ENCODE measurements around the gene FHAD1. TPM values are rescaled to one million over a fixed set of nuclear protein-coding genes. Genes with fewer than 3 reads are reported as not detected.

The FHAD1 gene
- total and polyA plus RNA-seq, 4 donors: under 0.01 to 0.13 (median 0.05) TPM; not detected in 1

DNA sequence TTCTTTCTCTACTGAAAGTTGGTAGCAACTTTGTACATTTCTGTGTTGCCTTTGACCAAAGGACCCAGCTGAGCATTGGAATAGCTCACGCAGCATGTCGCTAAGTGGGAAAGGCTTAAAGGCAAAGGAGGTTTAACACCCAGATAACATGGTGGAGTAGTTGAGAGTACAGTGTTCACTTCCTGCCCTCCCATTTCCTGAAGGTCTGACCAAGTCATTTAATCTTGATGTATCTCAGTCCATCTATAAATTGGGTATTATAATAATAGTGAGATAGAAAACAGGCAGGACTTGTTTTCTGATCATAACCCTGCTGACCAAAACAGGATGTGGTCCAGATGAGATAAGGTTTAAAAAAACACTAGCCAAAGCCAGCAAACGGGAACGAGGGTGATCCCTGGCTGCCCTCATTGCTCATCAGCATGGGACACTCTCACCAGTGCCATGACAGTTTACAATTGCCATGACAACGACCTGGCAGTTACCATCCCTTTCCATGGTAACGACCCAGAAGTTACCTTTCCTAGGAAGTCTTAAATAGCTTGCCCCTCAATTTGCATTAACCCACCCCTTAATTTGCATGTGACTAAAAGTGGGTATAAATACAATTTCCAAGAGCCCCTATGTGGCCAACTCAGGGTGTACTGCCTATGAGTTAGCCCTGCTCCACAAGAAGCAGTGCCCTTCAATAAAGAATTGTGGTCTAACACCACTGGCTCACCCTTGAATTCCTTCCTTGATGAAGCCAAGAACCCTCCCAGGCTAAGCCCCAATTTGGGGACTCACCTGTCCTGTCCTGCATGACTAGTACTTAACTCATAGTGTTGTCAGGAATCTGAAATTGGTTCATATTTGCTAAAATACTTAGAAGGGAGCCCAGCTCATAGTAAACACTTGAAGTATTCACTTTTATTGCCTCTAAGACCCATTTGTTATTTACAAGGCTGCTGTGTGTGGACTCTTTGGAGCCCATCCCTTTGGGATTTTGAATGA is 28.4 kb upstream of the FHAD1 start:
- no peak for DNase-seq (ENCODE audit: low spot score)
- H3K36me3 ChIP-seq (ENCODE audit: control insufficient read depth in 4 of 4, insufficient read depth in 3 of 4, low read depth in 1 of 4, low read length in 3 of 4): no peaks in the 10 kb centered on the region
- no peaks in the 10 kb centered on the region for H3K4me1 ChIP-seq (ENCODE audit: control insufficient read depth in 4 of 4, insufficient read depth in 4 of 4, low read length in 3 of 4)
- 53% methylated on average over 6 of the region's 6 CpGs for WGBS
- TF ChIP-seq YY1 (IDR thresholded peaks at IDR 0.05): no peak
- TF ChIP-seq, protein P1, sequence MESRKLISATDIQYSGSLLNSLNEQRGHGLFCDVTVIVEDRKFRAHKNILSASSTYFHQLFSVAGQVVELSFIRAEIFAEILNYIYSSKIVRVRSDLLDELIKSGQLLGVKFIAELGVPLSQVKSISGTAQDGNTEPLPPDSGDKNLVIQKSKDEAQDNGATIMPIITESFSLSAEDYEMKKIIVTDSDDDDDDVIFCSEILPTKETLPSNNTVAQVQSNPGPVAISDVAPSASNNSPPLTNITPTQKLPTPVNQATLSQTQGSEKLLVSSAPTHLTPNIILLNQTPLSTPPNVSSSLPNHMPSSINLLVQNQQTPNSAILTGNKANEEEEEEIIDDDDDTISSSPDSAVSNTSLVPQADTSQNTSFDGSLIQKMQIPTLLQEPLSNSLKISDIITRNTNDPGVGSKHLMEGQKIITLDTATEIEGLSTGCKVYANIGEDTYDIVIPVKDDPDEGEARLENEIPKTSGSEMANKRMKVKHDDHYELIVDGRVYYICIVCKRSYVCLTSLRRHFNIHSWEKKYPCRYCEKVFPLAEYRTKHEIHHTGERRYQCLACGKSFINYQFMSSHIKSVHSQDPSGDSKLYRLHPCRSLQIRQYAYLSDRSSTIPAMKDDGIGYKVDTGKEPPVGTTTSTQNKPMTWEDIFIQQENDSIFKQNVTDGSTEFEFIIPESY (IDR thresholded peaks at IDR 0.05): no peak
- TF ChIP-seq NR2F2 (IDR thresholded peaks at IDR 0.05): peak; percentile 75
- no peak for TF ChIP-seq HNF4G (IDR thresholded peaks at IDR 0.05)
- TF ChIP-seq RXRA (IDR thresholded peaks at IDR 0.05): peak in 1 of 2 donors; percentile 8
- no peak for TF ChIP-seq EGR1 (IDR thresholded peaks at IDR 0.05; ENCODE audit: low read depth in 2 of 2)
- TF ChIP-seq, protein P2, sequence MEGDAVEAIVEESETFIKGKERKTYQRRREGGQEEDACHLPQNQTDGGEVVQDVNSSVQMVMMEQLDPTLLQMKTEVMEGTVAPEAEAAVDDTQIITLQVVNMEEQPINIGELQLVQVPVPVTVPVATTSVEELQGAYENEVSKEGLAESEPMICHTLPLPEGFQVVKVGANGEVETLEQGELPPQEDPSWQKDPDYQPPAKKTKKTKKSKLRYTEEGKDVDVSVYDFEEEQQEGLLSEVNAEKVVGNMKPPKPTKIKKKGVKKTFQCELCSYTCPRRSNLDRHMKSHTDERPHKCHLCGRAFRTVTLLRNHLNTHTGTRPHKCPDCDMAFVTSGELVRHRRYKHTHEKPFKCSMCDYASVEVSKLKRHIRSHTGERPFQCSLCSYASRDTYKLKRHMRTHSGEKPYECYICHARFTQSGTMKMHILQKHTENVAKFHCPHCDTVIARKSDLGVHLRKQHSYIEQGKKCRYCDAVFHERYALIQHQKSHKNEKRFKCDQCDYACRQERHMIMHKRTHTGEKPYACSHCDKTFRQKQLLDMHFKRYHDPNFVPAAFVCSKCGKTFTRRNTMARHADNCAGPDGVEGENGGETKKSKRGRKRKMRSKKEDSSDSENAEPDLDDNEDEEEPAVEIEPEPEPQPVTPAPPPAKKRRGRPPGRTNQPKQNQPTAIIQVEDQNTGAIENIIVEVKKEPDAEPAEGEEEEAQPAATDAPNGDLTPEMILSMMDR (IDR thresholded peaks at IDR 0.05; ENCODE audit: low read depth, low read length, missing input control): no peak
- TF ChIP-seq, protein P3, sequence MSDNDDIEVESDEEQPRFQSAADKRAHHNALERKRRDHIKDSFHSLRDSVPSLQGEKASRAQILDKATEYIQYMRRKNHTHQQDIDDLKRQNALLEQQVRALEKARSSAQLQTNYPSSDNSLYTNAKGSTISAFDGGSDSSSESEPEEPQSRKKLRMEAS (IDR thresholded peaks at IDR 0.05): no peak
- TF ChIP-seq, protein P4, sequence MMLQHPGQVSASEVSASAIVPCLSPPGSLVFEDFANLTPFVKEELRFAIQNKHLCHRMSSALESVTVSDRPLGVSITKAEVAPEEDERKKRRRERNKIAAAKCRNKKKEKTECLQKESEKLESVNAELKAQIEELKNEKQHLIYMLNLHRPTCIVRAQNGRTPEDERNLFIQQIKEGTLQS (IDR thresholded peaks at IDR 0.05): no peak
- peak overlapping the region; percentile 13 to 58 for H3K27ac ChIP-seq (ENCODE audit: low read depth in 1 of 2, low read length in 2 of 2)
- peaks cover 0 to 3% (median 0%) of the 10 kb centered on the region in 4 donors for H3K9me3 ChIP-seq (ENCODE audit: control insufficient read depth in 4 of 4, low read length in 3 of 4)
- no peak overlapping the region for H3K4me3 ChIP-seq (ENCODE audit: low read depth in 1 of 3, low read length in 3 of 3)
- H3K9ac ChIP-seq (ENCODE audit: low read depth in 1 of 2, low read length in 2 of 2): no peak overlapping the region
- H3K27me3 ChIP-seq (ENCODE audit: control insufficient read depth in 4 of 4, insufficient read depth in 4 of 4, low read length in 3 of 4): peaks cover 0 to 3% (median 0%) of the 10 kb centered on the region in 4 donors

DNA sequence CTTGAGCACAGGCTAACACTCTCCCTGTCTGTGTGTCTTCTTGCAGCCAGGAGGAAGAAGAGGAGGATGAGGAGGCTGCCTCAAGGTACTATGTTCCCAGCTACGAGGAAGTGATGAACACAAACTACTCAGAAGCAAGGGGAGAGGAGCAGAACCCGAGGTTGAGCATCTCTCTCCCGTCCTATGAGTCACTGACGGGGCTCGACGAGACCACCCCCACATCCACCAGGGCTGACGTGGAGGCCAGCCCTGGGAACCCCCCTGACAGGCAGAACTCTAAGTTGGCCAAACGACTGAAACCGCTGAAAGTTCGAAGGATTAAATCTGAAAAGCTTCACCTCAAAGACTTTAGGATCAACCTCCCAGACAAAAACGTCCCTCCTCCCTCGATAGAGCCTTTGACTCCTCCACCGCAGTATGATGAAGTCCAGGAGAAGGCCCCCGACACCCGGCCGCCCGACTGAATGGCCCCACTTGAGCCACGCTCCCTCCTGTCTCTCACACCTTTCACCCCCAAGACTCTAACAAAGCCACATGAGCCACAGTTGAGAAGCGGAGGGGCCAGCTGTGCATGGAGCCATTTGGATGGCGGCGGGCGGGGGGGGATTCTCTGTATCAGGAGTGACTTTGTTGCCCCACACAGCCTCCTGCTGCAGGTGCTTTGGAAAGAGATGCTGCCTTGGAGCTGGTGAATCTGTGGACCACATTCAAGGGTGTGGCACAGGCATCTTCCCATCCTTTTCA is 27.6 kb upstream of the FHAD1 start:
- TF ChIP-seq, protein P4 (IDR thresholded peaks at IDR 0.05): no peak
- TF ChIP-seq RAD21 (IDR thresholded peaks at IDR 0.05) (no peak), EGR1 (IDR thresholded peaks at IDR 0.05; ENCODE audit: low read depth in 2 of 2) (no peak)
- H3K4me3 ChIP-seq (ENCODE audit: low read depth in 1 of 3, low read length in 3 of 3): no peak overlapping the region
- peaks cover 0 to 3% (median 0%) of the 10 kb centered on the region in 4 donors for H3K9me3 ChIP-seq (ENCODE audit: control insufficient read depth in 4 of 4, low read length in 3 of 4)
- H3K27me3 ChIP-seq (ENCODE audit: control insufficient read depth in 4 of 4, insufficient read depth in 4 of 4, low read length in 3 of 4): peaks cover 0 to 3% (median 0%) of the 10 kb centered on the region in 4 donors
- H3K27ac ChIP-seq (ENCODE audit: low read depth in 1 of 2, low read length in 2 of 2): peak overlapping the region in 1 of 2 donors; percentile 38
- no peaks in the 10 kb centered on the region for H3K36me3 ChIP-seq (ENCODE audit: control insufficient read depth in 4 of 4, insufficient read depth in 3 of 4, low read depth in 1 of 4, low read length in 3 of 4)
- no peak overlapping the region for H3K9ac ChIP-seq (ENCODE audit: low read depth in 1 of 2, low read length in 2 of 2)
- no peaks in the 10 kb centered on the region for H3K4me1 ChIP-seq (ENCODE audit: control insufficient read depth in 4 of 4, insufficient read depth in 4 of 4, low read length in 3 of 4)
- no peak for DNase-seq (ENCODE audit: low spot score)
- 92% methylated on average over 22 of the region's 22 CpGs for WGBS

Measured in liver (tissue), 9 donors.